Endothelial cell of umbilical vein (primary cell): Measurements from ENCODE around the gene BAG1. TPM values are rescaled to one million over a fixed set of nuclear protein-coding genes. Genes with fewer than 3 reads are reported as not detected.

Source experiments
- BruUV-seq: library from RNA; stranded (reverse); fragments of 400-500 nt; replicated peaks from 2 replicates; lab custom pipeline; 2021; lab: Mats Ljungman, UMichigan
- CTCF ChIA-PET: fragments of 300-600, 350-600 bp; sonication (Branson Sonifier 250); formaldehyde crosslinking; loops from one replicate; lab custom pipeline; 2021; ENCODE audit warnings: antibody characterized with exemption, inconsistent platforms; lab: Charles Lee
- POLR2A ChIA-PET: fragments of 300-600, 350-600 bp; sonication (Branson Sonifier 250); formaldehyde crosslinking; loops from one replicate; lab custom pipeline; 2021; ENCODE audit warnings: antibody characterized with exemption, inconsistent platforms; lab: Charles Lee
- DNase-seq: peaks from one replicate; pipeline ENCODE4 v3.0.0-alpha.2; 2011; ENCODE audit warnings: low read depth, low spot score
- FAIRE-seq: peaks from 2 replicates; lab custom pipeline; 2011; peaks lifted over from hg19 to GRCh38; lab: Jason Lieb, UNC
- H2AFZ ChIP-seq: 2 replicates; pipeline ENCODE4 v1.6.0; 2012; ENCODE audit warnings: low read depth, low read length, control low read depth, inconsistent platforms
- H3K27ac ChIP-seq: 2 replicates; pipeline ENCODE4 v1.5.1; 2011; ENCODE audit warnings: low read depth, mild to moderate bottlenecking, control low read depth, low read length, moderate library complexity; ENCODE audit not compliant: insufficient read depth
- H3K27me3 ChIP-seq, 2 experiments: 2 replicates each; pipeline versions ENCODE4 v1.6.0 to v1.6.1; 2011; ENCODE audit warnings: low read length in 2 of 2, mixed read lengths in 1 of 2; ENCODE audit not compliant: control insufficient read depth in 2 of 2, insufficient read depth in 2 of 2
- H3K36me3 ChIP-seq, 2 experiments: 2 replicates in 1 of 2; 3 replicates in 1 of 2; pipeline ENCODE4 v1.5.1; 2011; ENCODE audit warnings: low read length in 2 of 2, mild to moderate bottlenecking in 1 of 2, moderate library complexity in 1 of 2; ENCODE audit not compliant: control insufficient read depth in 2 of 2, insufficient read depth in 2 of 2; ENCODE audit errors: extremely low read depth in 1 of 2
- H3K4me1 ChIP-seq: 3 replicates; pipeline ENCODE4 v1.5.1; 2011; ENCODE audit warnings: mild to moderate bottlenecking, low read length; ENCODE audit not compliant: control insufficient read depth, insufficient read depth; ENCODE audit errors: extremely low read depth
- H3K4me2 ChIP-seq: 2 replicates; pipeline ENCODE4 v1.6.1; 2011; ENCODE audit warnings: low read length, control low read depth, mixed read lengths; ENCODE audit not compliant: insufficient read depth
- H3K4me3 ChIP-seq, 3 experiments: fragments of 200-600 bp in 1 of 3; sonication (generic), shearing (Covaris generic) in 1 of 3; replicated peaks in 1 of 3; 2 replicates each; pipeline ENCODE4 v1.5.1; 2011 to 2016; ENCODE audit warnings: control low read depth in 3 of 3, low read length in 3 of 3, mild to moderate bottlenecking in 2 of 3, inconsistent platforms in 1 of 3, low read depth in 1 of 3, moderate library complexity in 1 of 3; ENCODE audit not compliant: insufficient read depth in 1 of 3
- H3K79me2 ChIP-seq: 2 replicates; pipeline ENCODE4 v1.6.0; 2012; ENCODE audit warnings: low read length, inconsistent platforms; ENCODE audit not compliant: control insufficient read depth, insufficient read depth
- H3K9ac ChIP-seq: replicated peaks from 2 replicates; pipeline ENCODE3; 2011; ENCODE audit warnings: low read length, control low read depth; ENCODE audit not compliant: insufficient read depth; ENCODE audit errors: extremely low read depth
- H3K9me1 ChIP-seq: replicated peaks from 3 replicates; pipeline ENCODE4 v1.6.0; 2011; ENCODE audit warnings: mild to moderate bottlenecking, low read length; ENCODE audit not compliant: control insufficient read depth, insufficient read depth; ENCODE audit errors: extremely low read depth
- H3K9me3 ChIP-seq: replicated peaks from 2 replicates; pipeline ENCODE4 v1.5.1; 2012; ENCODE audit warnings: low read length, inconsistent platforms; ENCODE audit not compliant: control insufficient read depth, insufficient read depth
- H4K20me1 ChIP-seq: replicated peaks from 2 replicates; pipeline ENCODE3; 2011; ENCODE audit warnings: mild to moderate bottlenecking, low read length; ENCODE audit not compliant: control insufficient read depth, insufficient read depth; ENCODE audit errors: extremely low read depth
- CTCF ChIP-seq, 2 donors: IDR thresholded peaks; 1 replicate in 1 of 2; 2 replicates in 1 of 2; pipeline ENCODE4 v1.5.1; 2011; ENCODE audit warnings: low read length in 2 of 2, mild to moderate bottlenecking in 2 of 2, moderate library complexity in 2 of 2, control low read depth in 1 of 2, inconsistent platforms in 1 of 2, low read depth in 1 of 2; ENCODE audit not compliant: insufficient read depth in 1 of 2; ENCODE audit errors: extremely low read depth in 1 of 2
- EZH2 ChIP-seq: IDR thresholded peaks from 2 replicates; pipeline ENCODE4 v1.6.1; 2012; ENCODE audit warnings: borderline replicate concordance, low read depth, mild to moderate bottlenecking, moderate library complexity, low read length, inconsistent platforms; ENCODE audit not compliant: severe bottlenecking
- FOS ChIP-seq: IDR thresholded peaks from 2 replicates; pipeline ENCODE4 v1.6.1; 2011; ENCODE audit warnings: mild to moderate bottlenecking, low read length, moderate library complexity, borderline replicate concordance; ENCODE audit not compliant: insufficient read depth
- GATA2 ChIP-seq: IDR thresholded peaks from 2 replicates; pipeline ENCODE4 v1.7.0; 2011; ENCODE audit warnings: low read depth, mild to moderate bottlenecking, moderate library complexity, mixed read lengths, low read length; ENCODE audit not compliant: insufficient read length, insufficient read depth
- JUN ChIP-seq: IDR thresholded peaks from 2 replicates; pipeline ENCODE4 v1.6.1; 2011; ENCODE audit warnings: borderline replicate concordance, low read depth; ENCODE audit not compliant: insufficient read length, insufficient read depth
- MAX ChIP-seq: IDR thresholded peaks from 2 replicates; pipeline ENCODE4 v1.6.1; 2011; ENCODE audit not compliant: insufficient read depth, insufficient read length
- MYC ChIP-seq: IDR thresholded peaks from one replicate; pipeline ENCODE4 v1.6.1; 2011; ENCODE audit warnings: mild to moderate bottlenecking, low read depth, low read length
- POLR2A ChIP-seq: IDR thresholded peaks from 2 replicates; pipeline ENCODE4 v1.6.1; 2012; ENCODE audit warnings: low read depth, mild to moderate bottlenecking, control low read depth, low read length
- POLR2AphosphoS5 ChIP-seq: IDR thresholded peaks from 2 replicates; pipeline ENCODE4 v1.6.1; 2012; ENCODE audit warnings: low read depth, mild to moderate bottlenecking, control low read depth, low read length, moderate library complexity; ENCODE audit not compliant: insufficient read depth
- dilution Hi-C: fragments of 300-500 bp; cut with MboI; formaldehyde crosslinking; loops from one replicate; pipeline ENCODE4 v1.15.0; 2019; ENCODE audit warnings: low sequenced_read_pairs; ENCODE audit not compliant: extremely low pct_ligation_motif_present
- intact Hi-C: fragments of 100-400 bp; cut with micrococcal nuclease; formaldehyde crosslinking; loops from one replicate; pipeline ENCODE4 v1.10.0; 2022
- polyA plus RNA-seq, 4 experiments: library from polyadenylated mRNA; depleted of rRNA in 3 of 4; stranded (reverse) in 3 of 4; unstranded in 1 of 4; fragments of >200 nt; gene quantifications; 2 replicates each; pipeline versions ENCODE4 v1.2.1 to v1.2.3, GENCODE V29; 2011 to 2012; ENCODE audit warnings: missing spikeins in 1 of 4
- total RNA-seq: library from RNA; stranded (reverse); gene quantifications from 2 replicates; pipeline ENCODE4 v1.2.3, GENCODE V29; 2021

Gene BAG1
- total and polyA plus RNA-seq, 2 donors (not counting 3 experiments of a cell fraction or from before 2014, with no cell fraction given) = 44.6 to 87.4 TPM

GRCh38 chr9:33231623-33231942 lies 32.9 kb downstream of the BAG1 start:
- intact Hi-C loops = no loop called here
- BruUV-seq = no TSS peak
- no peak overlapping the region for H3K4me2 ChIP-seq
- DNase-seq = no peak
- TF ChIP-seq EZH2 (no peak), POLR2AphosphoS5 (no peak), MAX (no peak), GATA2 (no peak), JUN (no peak), POLR2A (no peak), MYC (no peak), CTCF (IDR thresholded peaks at IDR 0.05; ENCODE audit: extremely low read depth in 1 of 2, insufficient read depth in 1 of 2, low read depth in 1 of 2, low read length in 2 of 2) (no peak), FOS (no peak)
- no peaks in the 10 kb centered on the region for H3K4me1 ChIP-seq
- no peak for FAIRE-seq
- H3K27me3 ChIP-seq = peaks cover 0 to 16% of the 10 kb centered on the region in 2 experiments
- POLR2A ChIA-PET = no interaction called here
- H3K4me3 ChIP-seq = no peak overlapping the region
- H3K9ac ChIP-seq = no peak overlapping the region
- CTCF ChIA-PET = interaction anchor here (1.1 kb wide), 1 partner anchor 79 kb away, joined by 3 read pairs; no protein-coding TSS in a partner anchor
- H3K9me1 ChIP-seq = no peaks in the 10 kb centered on the region
- dilution Hi-C loops = no loop called here
- no peaks in the 10 kb centered on the region for H4K20me1 ChIP-seq
- H3K27ac ChIP-seq = no peak overlapping the region
- H3K79me2 ChIP-seq = no peaks in the 10 kb centered on the region
- H3K36me3 ChIP-seq = no peaks in the 10 kb centered on the region
- H2AFZ ChIP-seq = no peak overlapping the region
- H3K9me3 ChIP-seq = no peaks in the 10 kb centered on the region
